ENCODE results near the gene ENTREP1.

DNA sequence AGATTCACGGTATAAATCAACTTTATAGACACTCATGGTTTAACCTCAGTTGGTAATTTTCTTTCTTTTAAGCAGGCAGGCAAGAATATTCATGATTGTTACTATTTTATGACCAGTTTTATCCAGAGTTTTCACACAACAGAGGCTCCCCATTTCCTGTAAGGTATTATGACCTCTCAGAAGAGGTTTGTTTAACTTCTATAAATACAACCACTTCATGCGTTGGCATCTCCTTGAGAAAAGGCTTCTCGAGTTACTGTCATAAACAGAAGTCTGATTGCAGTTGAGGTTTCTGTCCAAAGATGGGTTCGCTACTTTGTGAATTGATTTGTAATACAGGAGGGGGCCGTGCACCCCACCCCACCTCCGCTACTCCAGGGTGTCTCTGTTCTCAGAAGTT lies 55.3 kb downstream of the ENTREP1 start:
- TF ChIP-seq, protein P1, sequence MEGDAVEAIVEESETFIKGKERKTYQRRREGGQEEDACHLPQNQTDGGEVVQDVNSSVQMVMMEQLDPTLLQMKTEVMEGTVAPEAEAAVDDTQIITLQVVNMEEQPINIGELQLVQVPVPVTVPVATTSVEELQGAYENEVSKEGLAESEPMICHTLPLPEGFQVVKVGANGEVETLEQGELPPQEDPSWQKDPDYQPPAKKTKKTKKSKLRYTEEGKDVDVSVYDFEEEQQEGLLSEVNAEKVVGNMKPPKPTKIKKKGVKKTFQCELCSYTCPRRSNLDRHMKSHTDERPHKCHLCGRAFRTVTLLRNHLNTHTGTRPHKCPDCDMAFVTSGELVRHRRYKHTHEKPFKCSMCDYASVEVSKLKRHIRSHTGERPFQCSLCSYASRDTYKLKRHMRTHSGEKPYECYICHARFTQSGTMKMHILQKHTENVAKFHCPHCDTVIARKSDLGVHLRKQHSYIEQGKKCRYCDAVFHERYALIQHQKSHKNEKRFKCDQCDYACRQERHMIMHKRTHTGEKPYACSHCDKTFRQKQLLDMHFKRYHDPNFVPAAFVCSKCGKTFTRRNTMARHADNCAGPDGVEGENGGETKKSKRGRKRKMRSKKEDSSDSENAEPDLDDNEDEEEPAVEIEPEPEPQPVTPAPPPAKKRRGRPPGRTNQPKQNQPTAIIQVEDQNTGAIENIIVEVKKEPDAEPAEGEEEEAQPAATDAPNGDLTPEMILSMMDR (conservative IDR thresholded peaks at IDR 0.05; ENCODE audit: low read depth in 2 of 2), result no peak
- TF ChIP-seq POLR2AphosphoS5 (IDR thresholded peaks at IDR 0.05; ENCODE audit: low read depth), result no peak
- no peak for TF ChIP-seq NANOG (IDR thresholded peaks at IDR 0.05; ENCODE audit: borderline replicate concordance)
- no peak for TF ChIP-seq EZH2 (IDR thresholded peaks at IDR 0.05; ENCODE audit: low read depth, unreplicated experiment)
- TF ChIP-seq ETS1 (IDR thresholded peaks at IDR 0.05), result no peak
- TF ChIP-seq, protein P2, sequence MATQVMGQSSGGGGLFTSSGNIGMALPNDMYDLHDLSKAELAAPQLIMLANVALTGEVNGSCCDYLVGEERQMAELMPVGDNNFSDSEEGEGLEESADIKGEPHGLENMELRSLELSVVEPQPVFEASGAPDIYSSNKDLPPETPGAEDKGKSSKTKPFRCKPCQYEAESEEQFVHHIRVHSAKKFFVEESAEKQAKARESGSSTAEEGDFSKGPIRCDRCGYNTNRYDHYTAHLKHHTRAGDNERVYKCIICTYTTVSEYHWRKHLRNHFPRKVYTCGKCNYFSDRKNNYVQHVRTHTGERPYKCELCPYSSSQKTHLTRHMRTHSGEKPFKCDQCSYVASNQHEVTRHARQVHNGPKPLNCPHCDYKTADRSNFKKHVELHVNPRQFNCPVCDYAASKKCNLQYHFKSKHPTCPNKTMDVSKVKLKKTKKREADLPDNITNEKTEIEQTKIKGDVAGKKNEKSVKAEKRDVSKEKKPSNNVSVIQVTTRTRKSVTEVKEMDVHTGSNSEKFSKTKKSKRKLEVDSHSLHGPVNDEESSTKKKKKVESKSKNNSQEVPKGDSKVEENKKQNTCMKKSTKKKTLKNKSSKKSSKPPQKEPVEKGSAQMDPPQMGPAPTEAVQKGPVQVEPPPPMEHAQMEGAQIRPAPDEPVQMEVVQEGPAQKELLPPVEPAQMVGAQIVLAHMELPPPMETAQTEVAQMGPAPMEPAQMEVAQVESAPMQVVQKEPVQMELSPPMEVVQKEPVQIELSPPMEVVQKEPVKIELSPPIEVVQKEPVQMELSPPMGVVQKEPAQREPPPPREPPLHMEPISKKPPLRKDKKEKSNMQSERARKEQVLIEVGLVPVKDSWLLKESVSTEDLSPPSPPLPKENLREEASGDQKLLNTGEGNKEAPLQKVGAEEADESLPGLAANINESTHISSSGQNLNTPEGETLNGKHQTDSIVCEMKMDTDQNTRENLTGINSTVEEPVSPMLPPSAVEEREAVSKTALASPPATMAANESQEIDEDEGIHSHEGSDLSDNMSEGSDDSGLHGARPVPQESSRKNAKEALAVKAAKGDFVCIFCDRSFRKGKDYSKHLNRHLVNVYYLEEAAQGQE (IDR thresholded peaks at IDR 0.05; ENCODE audit: unreplicated experiment), result no peak
- TF ChIP-seq CREB1 (CRISPR knock-in tag; IDR thresholded peaks at IDR 0.05; ENCODE audit: low read depth), result no peak
- TF ChIP-seq EZH2phosphoT487 (IDR thresholded peaks at IDR 0.05; ENCODE audit: unreplicated experiment), result no peak
- TF ChIP-seq JUNB (IDR thresholded peaks at IDR 0.05; ENCODE audit: unreplicated experiment), result no peak
- TF ChIP-seq, protein P3, sequence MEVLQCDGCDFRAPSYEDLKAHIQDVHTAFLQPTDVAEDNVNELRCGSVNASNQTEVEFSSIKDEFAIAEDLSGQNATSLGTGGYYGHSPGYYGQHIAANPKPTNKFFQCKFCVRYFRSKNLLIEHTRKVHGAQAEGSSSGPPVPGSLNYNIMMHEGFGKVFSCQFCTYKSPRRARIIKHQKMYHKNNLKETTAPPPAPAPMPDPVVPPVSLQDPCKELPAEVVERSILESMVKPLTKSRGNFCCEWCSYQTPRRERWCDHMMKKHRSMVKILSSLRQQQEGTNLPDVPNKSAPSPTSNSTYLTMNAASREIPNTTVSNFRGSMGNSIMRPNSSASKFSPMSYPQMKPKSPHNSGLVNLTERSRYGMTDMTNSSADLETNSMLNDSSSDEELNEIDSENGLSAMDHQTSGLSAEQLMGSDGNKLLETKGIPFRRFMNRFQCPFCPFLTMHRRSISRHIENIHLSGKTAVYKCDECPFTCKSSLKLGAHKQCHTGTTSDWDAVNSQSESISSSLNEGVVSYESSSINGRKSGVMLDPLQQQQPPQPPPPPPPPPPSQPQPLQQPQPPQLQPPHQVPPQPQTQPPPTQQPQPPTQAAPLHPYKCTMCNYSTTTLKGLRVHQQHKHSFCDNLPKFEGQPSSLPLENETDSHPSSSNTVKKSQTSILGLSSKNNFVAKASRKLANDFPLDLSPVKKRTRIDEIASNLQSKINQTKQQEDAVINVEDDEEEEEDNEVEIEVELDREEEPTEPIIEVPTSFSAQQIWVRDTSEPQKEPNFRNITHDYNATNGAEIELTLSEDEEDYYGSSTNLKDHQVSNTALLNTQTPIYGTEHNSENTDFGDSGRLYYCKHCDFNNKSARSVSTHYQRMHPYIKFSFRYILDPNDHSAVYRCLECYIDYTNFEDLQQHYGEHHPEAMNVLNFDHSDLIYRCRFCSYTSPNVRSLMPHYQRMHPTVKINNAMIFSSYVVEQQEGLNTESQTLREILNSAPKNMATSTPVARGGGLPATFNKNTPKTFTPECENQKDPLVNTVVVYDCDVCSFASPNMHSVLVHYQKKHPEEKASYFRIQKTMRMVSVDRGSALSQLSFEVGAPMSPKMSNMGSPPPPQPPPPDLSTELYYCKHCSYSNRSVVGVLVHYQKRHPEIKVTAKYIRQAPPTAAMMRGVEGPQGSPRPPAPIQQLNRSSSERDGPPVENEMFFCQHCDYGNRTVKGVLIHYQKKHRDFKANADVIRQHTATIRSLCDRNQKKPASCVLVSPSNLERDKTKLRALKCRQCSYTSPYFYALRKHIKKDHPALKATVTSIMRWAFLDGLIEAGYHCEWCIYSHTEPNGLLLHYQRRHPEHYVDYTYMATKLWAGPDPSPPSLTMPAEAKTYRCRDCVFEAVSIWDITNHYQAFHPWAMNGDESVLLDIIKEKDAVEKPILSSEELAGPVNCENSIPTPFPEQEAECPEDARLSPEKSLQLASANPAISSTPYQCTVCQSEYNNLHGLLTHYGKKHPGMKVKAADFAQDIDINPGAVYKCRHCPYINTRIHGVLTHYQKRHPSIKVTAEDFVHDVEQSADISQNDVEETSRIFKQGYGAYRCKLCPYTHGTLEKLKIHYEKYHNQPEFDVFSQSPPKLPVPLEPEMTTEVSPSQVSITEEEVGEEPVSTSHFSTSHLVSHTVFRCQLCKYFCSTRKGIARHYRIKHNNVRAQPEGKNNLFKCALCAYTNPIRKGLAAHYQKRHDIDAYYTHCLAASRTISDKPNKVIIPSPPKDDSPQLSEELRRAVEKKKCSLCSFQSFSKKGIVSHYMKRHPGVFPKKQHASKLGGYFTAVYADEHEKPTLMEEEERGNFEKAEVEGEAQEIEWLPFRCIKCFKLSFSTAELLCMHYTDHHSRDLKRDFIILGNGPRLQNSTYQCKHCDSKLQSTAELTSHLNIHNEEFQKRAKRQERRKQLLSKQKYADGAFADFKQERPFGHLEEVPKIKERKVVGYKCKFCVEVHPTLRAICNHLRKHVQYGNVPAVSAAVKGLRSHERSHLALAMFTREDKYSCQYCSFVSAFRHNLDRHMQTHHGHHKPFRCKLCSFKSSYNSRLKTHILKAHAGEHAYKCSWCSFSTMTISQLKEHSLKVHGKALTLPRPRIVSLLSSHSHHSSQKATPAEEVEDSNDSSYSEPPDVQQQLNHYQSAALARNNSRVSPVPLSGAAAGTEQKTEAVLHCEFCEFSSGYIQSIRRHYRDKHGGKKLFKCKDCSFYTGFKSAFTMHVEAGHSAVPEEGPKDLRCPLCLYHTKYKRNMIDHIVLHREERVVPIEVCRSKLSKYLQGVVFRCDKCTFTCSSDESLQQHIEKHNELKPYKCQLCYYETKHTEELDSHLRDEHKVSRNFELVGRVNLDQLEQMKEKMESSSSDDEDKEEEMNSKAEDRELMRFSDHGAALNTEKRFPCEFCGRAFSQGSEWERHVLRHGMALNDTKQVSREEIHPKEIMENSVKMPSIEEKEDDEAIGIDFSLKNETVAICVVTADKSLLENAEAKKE (CRISPR knock-in tag; IDR thresholded peaks at IDR 0.05), result no peak
- TF ChIP-seq STAT1 (IDR thresholded peaks at IDR 0.05; ENCODE audit: unreplicated experiment), result no peak

Data from GM23338 (cell line).